Coronary artery (tissue), 2 donors: ENCODE results near the gene CHKB.
A peak's percentile ranks its signal among the peaks of the same experiment; 100 is the strongest.

Experiments used
- DNase-seq: peaks from one replicate; pipeline ENCODE4 v3.0.0-alpha.2; 2017; ENCODE audit warnings: low spot score
- H3K27ac ChIP-seq, 2 donors: fragments of 200-600 bp; sonication (generic); one replicate each; pipeline ENCODE4 v1.5.1; 2016 to 2019
- H3K4me3 ChIP-seq: fragments of 200-600 bp; sonication (generic); 2 replicates; pipeline ENCODE4 v1.5.1; 2016; ENCODE audit warnings: mild to moderate bottlenecking, moderate library complexity
- CTCF ChIP-seq: fragments of 200-600 bp; sonication (generic); IDR thresholded peaks from one replicate; pipeline ENCODE4 v1.5.1; 2019; ENCODE audit warnings: antibody characterized with exemption

CHKB gene

DNA sequence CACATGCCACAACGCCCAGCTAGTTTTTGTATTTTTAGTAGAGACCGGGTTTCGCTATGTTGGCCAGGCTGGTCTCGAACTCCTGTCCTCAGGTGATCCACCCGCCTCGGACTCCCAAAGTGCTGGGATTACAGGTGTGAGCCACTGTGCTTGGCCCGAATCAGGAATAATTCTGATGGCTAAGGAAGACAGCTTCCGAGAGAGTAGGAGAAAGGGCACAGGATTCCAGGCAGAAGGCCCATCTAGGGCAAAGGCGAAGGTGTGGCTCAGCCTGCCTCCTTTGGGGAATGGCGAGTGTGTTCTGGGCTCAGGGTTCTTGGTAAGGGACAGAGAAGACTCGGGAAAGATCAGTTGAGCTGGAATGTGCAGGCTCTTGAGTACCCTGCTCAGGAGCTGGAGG lies 18.4 kb downstream of the CHKB start:
- H3K4me3 ChIP-seq: no peak overlapping the region
- H3K27ac ChIP-seq: no peak overlapping the region
- no peak for TF ChIP-seq CTCF
- DNase-seq: no peak

DNA sequence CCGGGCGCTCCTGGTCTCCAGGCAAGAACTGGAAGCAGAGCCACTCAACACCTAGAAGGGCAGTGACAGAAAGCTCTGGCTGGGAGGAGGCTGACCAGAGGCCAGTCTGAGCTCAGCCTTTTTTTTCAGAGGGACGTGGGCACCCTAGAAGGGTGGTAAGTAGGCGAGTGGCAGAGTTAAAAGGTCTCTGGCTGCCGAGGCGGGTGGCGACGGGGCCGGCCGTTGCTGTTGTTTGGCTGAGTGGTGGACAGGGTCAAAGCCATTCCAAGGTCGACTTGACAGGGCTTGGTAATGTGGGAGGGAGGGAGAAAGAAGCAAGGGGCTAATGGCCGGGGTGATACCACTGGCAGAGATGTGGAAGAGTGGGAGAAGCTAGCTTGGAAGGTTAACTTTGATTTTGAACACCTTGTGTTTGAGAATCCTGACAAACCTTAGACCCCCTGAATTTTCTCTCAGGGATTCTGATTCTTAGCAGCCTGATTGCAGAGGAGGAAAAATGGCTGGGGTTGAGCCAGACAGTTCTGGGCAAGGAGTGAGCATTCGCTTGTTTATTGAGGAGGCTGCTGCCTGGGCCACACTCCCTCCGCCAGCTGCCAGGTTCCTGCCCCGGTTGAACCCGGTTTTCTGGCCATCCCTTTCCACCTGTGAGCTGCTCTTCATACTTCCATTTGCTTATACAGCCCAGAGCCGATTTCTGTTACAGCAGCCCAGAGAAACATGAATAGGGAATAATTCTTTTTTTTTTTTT lies 19.1 kb downstream of the CHKB start:
- TF ChIP-seq CTCF: no peak
- no peak for DNase-seq
- Histone ChIP-seq H3K4me3 (peak overlapping the region; percentile 75), H3K27ac (peak overlapping the region in 1 of 2 donors; percentile 49)

GRCh38 chr22:50562523-50563412 lies 19.9 kb downstream of the CHKB start, which contains the start of gene SYCE3:
TSS of gene SYCE3 (minus strand) at chr22:50562919. CDS start at chr22:50556405, 6,514 bp downstream.
- DNase-seq: peak; percentile 93
- H3K27ac ChIP-seq: peak within 1 kb of the TSS in 1 of 2 donors; percentile 49
- peak; percentile 94 for TF ChIP-seq CTCF
- H3K4me3 ChIP-seq: peak within 1 kb of the TSS; percentile 75

DNA sequence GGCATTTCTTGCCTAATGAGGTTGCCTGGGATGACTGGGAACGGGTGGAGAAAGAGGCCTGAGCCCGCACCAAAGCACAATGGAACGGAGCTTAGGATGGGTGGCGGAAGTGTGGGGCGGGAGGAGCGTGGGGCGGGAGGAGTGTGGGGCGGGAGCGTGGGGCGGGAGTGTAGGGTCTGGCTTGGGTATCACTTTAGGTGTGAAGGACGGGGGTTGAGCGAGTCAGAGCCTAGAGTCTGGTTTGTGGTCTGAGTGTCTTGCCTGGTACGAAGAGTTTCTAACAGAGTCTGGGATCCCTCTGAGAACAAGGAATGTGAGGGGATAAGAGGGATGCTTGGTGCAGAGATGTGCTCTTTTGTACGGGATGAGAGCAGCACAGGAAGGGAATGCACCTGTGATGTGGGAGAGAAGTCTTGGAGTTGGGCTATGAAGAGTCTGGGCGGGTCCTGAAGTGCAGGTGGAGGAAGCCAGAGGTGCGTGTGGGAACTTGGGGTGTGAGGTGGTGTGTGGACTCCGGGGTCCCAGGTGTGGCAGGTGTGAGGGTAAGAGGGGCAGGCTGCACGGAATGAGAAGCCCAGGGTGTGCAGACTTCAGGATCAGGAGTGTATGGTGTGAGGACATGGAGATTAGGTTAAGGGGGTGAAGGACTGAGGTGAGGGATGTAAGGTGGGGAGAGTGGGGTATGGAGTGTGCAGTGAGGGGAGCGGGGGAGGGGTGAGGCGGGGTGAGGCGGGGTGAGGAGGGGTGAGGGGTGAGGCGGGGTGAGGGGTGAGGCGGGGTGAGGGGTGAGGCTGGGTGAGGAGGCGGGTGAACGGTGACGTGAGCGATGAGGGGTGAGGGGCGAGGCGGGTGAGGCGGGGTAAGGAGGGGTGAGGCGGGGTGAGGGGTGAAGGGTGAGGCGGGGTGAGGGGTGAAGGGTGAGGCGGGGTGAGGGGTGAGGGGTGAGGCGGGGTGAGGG lies 21.0 kb downstream of the CHKB start:
- Histone ChIP-seq H3K27ac (no peak overlapping the region), H3K4me3 (no peak overlapping the region)
- no peak for TF ChIP-seq CTCF
- no peak for DNase-seq

GRCh38 chr22:50560034-50560433 lies 22.6 kb downstream of the CHKB start:
- DNase-seq: no peak
- H3K4me3 ChIP-seq: no peak overlapping the region
- no peak for TF ChIP-seq CTCF
- no peak overlapping the region for H3K27ac ChIP-seq

DNA sequence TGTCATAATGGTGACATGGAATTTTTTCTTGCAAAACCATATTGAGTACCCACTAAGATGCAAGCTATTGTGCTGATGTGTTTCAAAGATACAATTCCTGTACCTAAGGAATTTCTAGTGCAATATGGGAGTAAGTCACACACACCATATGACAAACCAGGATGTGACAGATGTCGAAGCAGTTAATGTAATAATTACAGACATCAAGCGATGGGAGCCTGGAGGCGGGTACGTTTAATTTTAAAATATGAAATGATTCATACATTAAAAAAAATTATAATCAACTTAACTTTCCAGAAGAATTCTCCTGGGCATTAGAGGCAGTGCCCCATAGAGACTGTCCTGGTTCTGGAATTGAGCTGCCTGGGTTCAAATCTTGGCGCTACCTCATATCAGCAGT lies 25.9 kb downstream of the CHKB start:
- DNase-seq: no peak
- Histone ChIP-seq H3K27ac (no peak overlapping the region), H3K4me3 (no peak overlapping the region)
- no peak for TF ChIP-seq CTCF
